Stomach (tissue), 9 donors: Measurements from ENCODE around the gene C19orf25. TPM values are rescaled to one million over a fixed set of nuclear protein-coding genes. Genes with fewer than 3 reads are reported as not detected.

Experiments
- DNase-seq, 2 donors: peaks; one replicate each; pipeline versions ENCODE4 v3.0.0 to v3.0.0-alpha.2; 2013 to 2019
- H3K27ac ChIP-seq, 5 donors: fragments of 200-600 bp in 4 of 5; sonication (generic) in 4 of 5; one replicate each; pipeline ENCODE4 v1.5.1; 2013 to 2019; ENCODE audit warnings: mild to moderate bottlenecking in 1 of 5, moderate library complexity in 1 of 5
- H3K27me3 ChIP-seq, 3 donors: fragments of 200-600 bp; sonication (generic); one replicate each; pipeline ENCODE4 v1.5.1; 2017 to 2019; ENCODE audit warnings: mixed run types in 1 of 3
- H3K36me3 ChIP-seq, 4 donors: fragments of 200-600 bp; sonication (generic); 1 replicate in 3 of 4; 2 replicates in 1 of 4; pipeline ENCODE4 v1.5.1; 2016 to 2019
- H3K4me1 ChIP-seq, 4 donors: fragments of 200-600 bp; sonication (generic); one replicate each; pipeline ENCODE4 v1.5.1; 2016 to 2019
- H3K4me3 ChIP-seq, 4 donors: fragments of 200-600 bp; sonication (generic) in 3 of 4; one replicate each; pipeline ENCODE4 v1.5.1; 2016 to 2019; ENCODE audit warnings: mild to moderate bottlenecking in 1 of 4
- H3K9me3 ChIP-seq, 4 donors: fragments of 200-600 bp; sonication (generic); one replicate each; pipeline ENCODE4 v1.5.1; 2016 to 2019
- CTCF ChIP-seq, 7 experiments: fragments of 450-650 bp in 4 of 7; fragments of 200-600 bp in 3 of 7; sonication (generic) in 3 of 7; IDR thresholded peaks; one replicate each; pipeline ENCODE4 v1.5.1; 2016 to 2019; ENCODE audit warnings: antibody characterized with exemption in 7 of 7, control low read depth in 2 of 7, mild to moderate bottlenecking in 1 of 7
- EP300 ChIP-seq: sonication (generic); formaldehyde crosslinking; IDR thresholded peaks from one replicate; pipeline ENCODE4 v1.6.1; 2017; ENCODE audit warnings: antibody characterized with exemption
- POLR2A ChIP-seq, 4 donors: fragments of 450-650 bp; IDR thresholded peaks; one replicate each; pipeline ENCODE4 v1.6.1; 2016; ENCODE audit warnings: antibody characterized with exemption in 4 of 4, control low read depth in 2 of 4, mild to moderate bottlenecking in 1 of 4, moderate library complexity in 1 of 4
- POLR2AphosphoS5 ChIP-seq, 3 donors: sonication (generic); formaldehyde crosslinking; IDR thresholded peaks; one replicate each; pipeline ENCODE4 v1.6.1; 2016; ENCODE audit warnings: antibody characterized with exemption in 3 of 3
- WGBS, 5 donors: extraction: QIAGEN DNeasy Blood & Tissue Kit in 3 of 5; methylation state at CpG; one replicate each; pipeline versions ENCODE4 v1.1.5 to v1.1.7; 2013 to 2018; 5-methylcytosine and 5-hydroxymethylcytosine counted together
- intact Hi-C: fragments of 100-400 bp; cut with DNase I; formaldehyde crosslinking; loops from one replicate; pipeline ENCODE4 v1.15.1; 2023; ENCODE audit warnings: low total_unique reads
- polyA plus RNA-seq, 3 donors: library from polyadenylated mRNA; stranded (reverse); fragments of 200-250 nt; gene quantifications; one replicate each; pipeline ENCODE4 v1.2.3, GENCODE V29; 2013
- total RNA-seq, 5 donors: library from RNA; depleted of rRNA; stranded (reverse); fragments of >200 nt; gene quantifications; one replicate each; pipeline versions ENCODE4 v1.1.0 to v1.2.3, GENCODE V29; 2014 to 2016
- donor health status: healthy with polysubstance abuse.
- donor health status: Bipolar disorder and iron deficiency.
- donor health status: healthy.

The C19orf25 gene
- total and polyA plus RNA-seq, 8 donors: 5.4 to 84.3 (median 29.1) TPM

DNA sequence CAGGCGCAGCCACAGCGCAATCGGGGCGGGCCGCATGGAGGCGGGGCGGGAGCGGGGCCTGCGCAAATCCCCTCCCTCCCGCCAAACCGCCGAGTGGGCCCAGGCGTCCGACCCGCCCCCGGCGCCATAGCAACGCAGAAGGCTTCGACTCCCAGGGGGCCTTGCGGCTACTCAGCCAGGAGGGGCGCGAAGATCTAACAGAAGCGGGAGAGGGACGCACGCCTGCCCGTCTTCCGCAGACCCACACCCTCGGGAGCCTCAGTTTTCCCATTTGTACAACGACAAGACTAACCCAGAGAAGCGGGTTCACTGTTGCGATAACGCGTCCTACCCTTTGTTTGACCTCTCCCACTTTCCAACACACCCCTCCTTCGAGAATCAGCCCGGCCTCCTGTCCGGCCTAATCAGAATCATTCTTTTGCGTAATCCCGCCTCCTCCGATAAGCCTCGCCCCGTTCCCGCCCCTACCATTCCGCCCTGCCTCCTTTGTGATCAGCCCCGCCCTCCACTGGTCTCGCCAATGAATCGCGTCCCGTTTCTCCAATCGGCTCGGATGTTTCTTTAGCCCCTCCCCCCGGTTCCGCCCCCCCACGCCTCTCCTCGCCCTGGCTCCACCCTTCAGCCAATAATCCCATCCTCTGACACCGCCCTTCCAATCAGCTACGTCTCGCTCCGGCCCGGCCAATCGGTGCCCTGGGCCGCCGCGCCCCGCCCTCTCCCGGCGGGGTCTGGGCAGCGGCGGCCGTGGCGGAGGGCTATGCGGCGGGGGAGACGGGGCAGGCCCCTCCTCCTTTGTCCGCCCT is 11.5 kb upstream of the C19orf25 start, which contains the start of gene PCSK4:
Gene PCSK4 (minus strand): TSS at position 40 of the 803 bp plus-strand sequence. CDS start 4 bp downstream, at position 36.
- H3K36me3 ChIP-seq: no peaks in the 10 kb centered on the region
- peaks cover 18 to 26% (median 23%) of the 10 kb centered on the region in 4 donors for H3K4me1 ChIP-seq
- TF ChIP-seq CTCF (IDR thresholded peaks at IDR 0.05) (no peak), POLR2AphosphoS5 (IDR thresholded peaks at IDR 0.05) (peak in 1 of 3 donors; percentile 40)
- peak; percentile 99 for DNase-seq
- H3K9me3 ChIP-seq: no peaks in the 10 kb centered on the region
- peak within 1 kb of the TSS; percentile 53 to 75 (median 54) for H3K4me3 ChIP-seq
- H3K27me3 ChIP-seq: peaks cover 0 to 33% (median 6%) of the 10 kb centered on the region in 3 donors
- intact Hi-C loops: no loop called here
- 0 to 1% (median 1%) methylated on average over 47 to 74 of the region's 74 CpGs for WGBS, 5 donors
- peak within 1 kb of the TSS; percentile 74 to 89 (median 79) for H3K27ac ChIP-seq

DNA sequence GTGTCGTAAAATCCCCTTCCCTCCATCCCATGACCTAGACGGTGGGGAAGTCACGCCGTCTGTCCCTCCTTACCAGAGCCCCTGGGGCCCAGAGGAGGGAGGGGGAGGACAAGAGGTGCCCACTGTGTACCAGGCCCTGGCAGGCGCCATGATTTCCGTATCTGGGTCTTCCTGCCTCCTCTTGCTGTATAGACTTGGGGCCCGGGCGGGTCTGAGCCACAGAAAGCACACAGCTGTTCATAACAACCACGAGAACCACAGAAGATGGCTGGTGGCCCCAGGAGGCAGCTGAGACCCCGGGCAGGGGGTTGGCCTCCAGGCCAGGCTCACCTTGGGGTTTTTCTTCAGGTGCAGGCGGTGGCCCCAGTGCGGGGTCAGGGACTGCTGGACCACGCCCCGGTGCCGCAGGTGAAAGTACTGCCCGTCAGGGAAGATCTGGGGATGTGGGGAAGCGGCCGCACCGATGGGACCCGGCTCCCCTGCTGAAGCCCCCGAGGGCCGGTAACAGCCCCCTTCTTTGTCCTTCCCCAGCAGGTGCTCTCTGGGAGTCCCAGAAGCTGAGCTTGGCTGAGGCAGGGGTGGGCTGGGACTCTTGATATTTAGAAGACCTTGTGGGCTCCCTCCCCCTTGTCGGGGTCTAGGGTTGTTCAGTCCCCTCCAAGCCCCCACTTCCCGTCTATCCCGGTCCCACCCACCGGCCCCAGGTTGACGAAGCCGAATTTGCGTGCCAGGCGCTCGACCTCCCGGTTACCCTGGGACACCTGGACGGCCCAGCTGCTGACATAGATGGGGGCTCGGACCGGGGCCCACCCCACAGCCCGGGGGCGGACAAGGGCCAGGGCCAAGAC is 10.7 kb upstream of the C19orf25 start:
- peak overlapping the region; percentile 74 to 89 (median 79) for H3K27ac ChIP-seq
- H3K27me3 ChIP-seq: peaks cover 0 to 25% (median 6%) of the 10 kb centered on the region in 3 donors
- intact Hi-C loops: no loop called here
- no peaks in the 10 kb centered on the region for H3K9me3 ChIP-seq
- DNase-seq: peak in 1 of 2 donors; percentile 47
- H3K4me3 ChIP-seq: peak overlapping the region; percentile 50 to 75 (median 53)
- H3K4me1 ChIP-seq: peaks cover 18 to 26% (median 23%) of the 10 kb centered on the region in 4 donors
- no peaks in the 10 kb centered on the region for H3K36me3 ChIP-seq
- TF ChIP-seq POLR2A (IDR thresholded peaks at IDR 0.05) (no peak), EP300 (no peak), POLR2AphosphoS5 (IDR thresholded peaks at IDR 0.05) (no peak), CTCF (IDR thresholded peaks at IDR 0.05) (no peak)
- 19 to 64% (median 23%) methylated on average over 7 to 37 of the region's 37 CpGs for WGBS, 5 donors

DNA sequence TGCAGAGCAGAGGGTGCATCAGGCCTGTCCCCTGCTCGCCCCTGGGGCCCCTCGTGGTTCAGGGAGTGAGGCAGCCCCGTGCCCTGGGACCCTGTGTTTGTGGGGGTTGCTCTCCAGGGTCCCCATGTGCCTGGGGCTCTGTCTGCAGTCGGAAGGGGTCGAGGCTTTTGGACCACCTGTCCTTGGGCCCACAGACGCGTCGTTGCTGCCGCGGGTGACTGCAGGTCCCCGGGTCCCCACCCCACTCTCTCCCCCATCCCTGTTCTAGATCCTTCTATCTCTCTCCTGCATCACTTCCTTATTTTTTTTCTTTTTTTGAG is 9.2 kb upstream of the C19orf25 start:
- no peak for TF ChIP-seq CTCF (IDR thresholded peaks at IDR 0.05)
- no peak for TF ChIP-seq EP300
- TF ChIP-seq POLR2AphosphoS5 (IDR thresholded peaks at IDR 0.05): no peak
- no peak for TF ChIP-seq POLR2A (IDR thresholded peaks at IDR 0.05)
- no peak for DNase-seq
- WGBS, 5 donors: 89 to 92% (median 91%) methylated on average over 7 to 11 of the region's 11 CpGs

GRCh38 chr19:1487576-1488281 is 8.7 kb upstream of the C19orf25 start:
- H3K9me3 ChIP-seq: no peaks in the 10 kb centered on the region
- TF ChIP-seq CTCF (IDR thresholded peaks at IDR 0.05): no peak
- TF ChIP-seq EP300: no peak
- TF ChIP-seq POLR2A (IDR thresholded peaks at IDR 0.05): no peak
- no peak for TF ChIP-seq POLR2AphosphoS5 (IDR thresholded peaks at IDR 0.05)
- no peak overlapping the region for H3K27ac ChIP-seq
- DNase-seq: peak in 1 of 2 donors; percentile 9
- peaks cover 0 to 18% (median 6%) of the 10 kb centered on the region in 3 donors for H3K27me3 ChIP-seq
- no peak overlapping the region for H3K4me3 ChIP-seq
- intact Hi-C loops: no loop called here
- 91 to 98% (median 93%) methylated on average over 15 to 40 of the region's 40 CpGs for whole genome bisulfite sequencing, 5 donors
- peaks cover 18 to 26% (median 23%) of the 10 kb centered on the region in 4 donors for H3K4me1 ChIP-seq
- H3K36me3 ChIP-seq: no peaks in the 10 kb centered on the region

More for the DNA sequence above, 9.2 kb upstream of the C19orf25 start:
- H3K4me1 ChIP-seq: peaks cover 18 to 26% (median 23%) of the 10 kb centered on the region in 4 donors
- H3K27me3 ChIP-seq: peaks cover 0 to 23% (median 6%) of the 10 kb centered on the region in 3 donors
- H3K27ac ChIP-seq: no peak overlapping the region
- H3K4me3 ChIP-seq: no peak overlapping the region
- no peaks in the 10 kb centered on the region for H3K9me3 ChIP-seq
- intact Hi-C loops: no loop called here
- no peaks in the 10 kb centered on the region for H3K36me3 ChIP-seq
